H1 (cell line): ENCODE measurements around the gene TFDP3. TPM values are rescaled to one million over a fixed set of nuclear protein-coding genes. Genes with fewer than 3 reads are reported as not detected.

Experiments used
- CTCF ChIA-PET: fragments of 300-600 bp; sonication (Branson Sonifier 250); formaldehyde crosslinking; loops from one replicate; lab custom pipeline; 2021; ENCODE audit not compliant: partially characterized antibody; lab: Charles Lee
- POLR2A ChIA-PET: fragments of 300-600 bp; sonication (Branson Sonifier 250); formaldehyde crosslinking; loops from one replicate; lab custom pipeline; 2021; ENCODE audit warnings: inconsistent platforms; ENCODE audit not compliant: partially characterized antibody; lab: Charles Lee
- DNase-seq, 2 experiments: peaks; one replicate each; pipeline versions ENCODE4 v3.0.0 to v3.0.0-alpha.2; 2010 to 2022; ENCODE audit warnings: low spot score in 2 of 2, low read depth in 1 of 2, mixed read lengths in 1 of 2
- FAIRE-seq: peaks from 2 replicates; lab custom pipeline; 2011; peaks lifted over from hg19 to GRCh38; lab: Jason Lieb, UNC
- H2AFZ ChIP-seq: 2 replicates; pipeline ENCODE4 v1.8.1; 2012; ENCODE audit warnings: low read length, inconsistent platforms
- H2AK5ac ChIP-seq: 2 replicates; pipeline ENCODE4 v1.6.1; 2013; ENCODE audit warnings: low read depth, low read length
- H2BK120ac ChIP-seq: replicated peaks from 2 replicates; pipeline ENCODE3; 2013; ENCODE audit warnings: low read depth, low read length, inconsistent platforms
- H2BK12ac ChIP-seq: 2 replicates; pipeline ENCODE4 v1.6.1; 2013; ENCODE audit warnings: low read depth, low read length
- H2BK15ac ChIP-seq: 2 replicates; pipeline ENCODE4 v1.6.1; 2013; ENCODE audit warnings: low read length
- H2BK20ac ChIP-seq: 2 replicates; pipeline ENCODE4 v1.6.1; 2013; ENCODE audit warnings: low read length
- H2BK5ac ChIP-seq: 2 replicates; pipeline ENCODE4 v1.6.1; 2013; ENCODE audit warnings: low read depth, low read length
- H3K14ac ChIP-seq: 2 replicates; pipeline ENCODE4 v1.6.1; 2013; ENCODE audit warnings: inconsistent platforms; ENCODE audit not compliant: insufficient read length
- H3K18ac ChIP-seq: 2 replicates; pipeline ENCODE4 v1.6.1; 2013; ENCODE audit warnings: low read length; ENCODE audit errors: extremely low read depth
- H3K23ac ChIP-seq: 2 replicates; pipeline ENCODE4 v1.6.1; 2013; ENCODE audit warnings: inconsistent platforms; ENCODE audit not compliant: insufficient read length
- H3K23me2 ChIP-seq: 2 replicates; pipeline ENCODE4 v1.6.1; 2013; ENCODE audit warnings: low read depth, low read length
- H3K27ac ChIP-seq: 2 replicates; pipeline ENCODE4 v1.6.1; 2011; ENCODE audit warnings: low read depth, low read length, inconsistent platforms
- H3K27me3 ChIP-seq, 4 experiments: replicated peaks in 1 of 4; 1 replicate in 1 of 4; 2 replicates in 3 of 4; pipeline versions ENCODE4 v1.6.1 to v1.8.1; 2011 to 2013; ENCODE audit warnings: low read length in 3 of 4, mild to moderate bottlenecking in 3 of 4, inconsistent platforms in 2 of 4, mixed read lengths in 2 of 4, moderate library complexity in 1 of 4; ENCODE audit not compliant: control insufficient read depth in 3 of 4, insufficient read depth in 3 of 4; ENCODE audit errors: extremely low read depth in 1 of 4
- H3K36me3 ChIP-seq, 4 experiments: 2 replicates each; pipeline versions ENCODE4 v1.6.1 to v1.8.1; 2011 to 2013; ENCODE audit warnings: mild to moderate bottlenecking in 4 of 4, low read length in 3 of 4, moderate library complexity in 2 of 4, control low read depth in 1 of 4, inconsistent platforms in 1 of 4; ENCODE audit not compliant: insufficient read depth in 4 of 4, control insufficient read depth in 2 of 4
- H3K4ac ChIP-seq: replicated peaks from 2 replicates; pipeline ENCODE3; 2013; ENCODE audit warnings: low read length, low read depth, mixed read lengths, inconsistent platforms; ENCODE audit not compliant: insufficient read length
- H3K4me1 ChIP-seq, 4 experiments: replicated peaks in 1 of 4; 1 replicate in 1 of 4; 2 replicates in 3 of 4; pipeline versions ENCODE4 v1.6.1 to v1.8.1; 2011 to 2013; ENCODE audit warnings: low read length in 3 of 4, inconsistent platforms in 2 of 4, mixed read lengths in 1 of 4; ENCODE audit not compliant: insufficient read depth in 4 of 4, control insufficient read depth in 3 of 4
- H3K4me2 ChIP-seq, 2 experiments: 2 replicates each; pipeline versions ENCODE4 v1.6.1 to v1.8.1; 2011 to 2013; ENCODE audit warnings: low read depth in 2 of 2, low read length in 2 of 2, control low read depth in 1 of 2, inconsistent platforms in 1 of 2, mild to moderate bottlenecking in 1 of 2; ENCODE audit not compliant: insufficient read depth in 1 of 2
- H3K4me3 ChIP-seq, 4 experiments: fragments of 200-600, 300-600 bp in 1 of 4; sonication (generic), shearing (Covaris generic), sonication (Bioruptor Twin) in 1 of 4; 2 replicates each; pipeline versions ENCODE4 v1.5.1 to v1.8.1; 2011 to 2016; ENCODE audit warnings: low read length in 4 of 4, low read depth in 3 of 4, control low read depth in 2 of 4, inconsistent platforms in 2 of 4, mild to moderate bottlenecking in 2 of 4, mixed read lengths in 1 of 4, moderate library complexity in 1 of 4; ENCODE audit not compliant: insufficient read depth in 2 of 4; ENCODE audit errors: extremely low read depth in 1 of 4
- H3K56ac ChIP-seq: replicated peaks from 2 replicates; pipeline ENCODE3; 2013; ENCODE audit warnings: low read depth, mild to moderate bottlenecking, mixed read lengths, low read length, inconsistent platforms; ENCODE audit not compliant: insufficient read length
- H3K79me1 ChIP-seq: 2 replicates; pipeline ENCODE4 v1.6.1; 2013; ENCODE audit warnings: low read depth, low read length, control low read depth
- H3K79me2 ChIP-seq, 2 experiments: 2 replicates each; pipeline versions ENCODE4 v1.6.1 to v1.8.1; 2012 to 2013; ENCODE audit warnings: low read length in 2 of 2, mild to moderate bottlenecking in 2 of 2, inconsistent platforms in 1 of 2; ENCODE audit not compliant: insufficient read depth in 2 of 2, control insufficient read depth in 1 of 2
- H3K9ac ChIP-seq, 4 experiments: replicated peaks in 1 of 4; 1 replicate in 1 of 4; 2 replicates in 3 of 4; pipeline versions ENCODE4 v1.6.1 to v1.8.1; 2011 to 2013; ENCODE audit warnings: low read depth in 3 of 4, low read length in 3 of 4, control low read depth in 2 of 4, mild to moderate bottlenecking in 2 of 4, moderate library complexity in 2 of 4, inconsistent platforms in 1 of 4; ENCODE audit errors: extremely low read depth in 1 of 4
- H3K9me3 ChIP-seq, 2 experiments: 2 replicates each; pipeline versions ENCODE4 v1.6.1 to v1.8.1; 2012 to 2013; ENCODE audit warnings: mild to moderate bottlenecking in 2 of 2, moderate library complexity in 2 of 2, control low read depth in 1 of 2, inconsistent platforms in 1 of 2, low read depth in 1 of 2, low read length in 1 of 2, mixed read lengths in 1 of 2; ENCODE audit not compliant: insufficient read depth in 2 of 2
- H4K20me1 ChIP-seq, 2 experiments: replicated peaks in 1 of 2; 2 replicates each; pipeline versions ENCODE3 to v1.8.1; 2011 to 2013; ENCODE audit warnings: inconsistent platforms in 2 of 2, low read length in 2 of 2, mild to moderate bottlenecking in 1 of 2; ENCODE audit not compliant: insufficient read depth in 2 of 2, control insufficient read depth in 1 of 2
- H4K5ac ChIP-seq: 2 replicates; pipeline ENCODE4 v1.6.1; 2013; ENCODE audit warnings: low read length, low read depth, mixed read lengths, inconsistent platforms; ENCODE audit not compliant: insufficient read length
- H4K8ac ChIP-seq: 2 replicates; pipeline ENCODE4 v1.8.0; 2013; ENCODE audit warnings: mild to moderate bottlenecking, moderate library complexity, low read length, inconsistent platforms; ENCODE audit not compliant: insufficient read depth; ENCODE audit errors: extremely low read depth
- H4K91ac ChIP-seq: replicated peaks from 2 replicates; pipeline ENCODE3; 2013; ENCODE audit warnings: low read length, mixed read lengths, inconsistent platforms; ENCODE audit not compliant: insufficient read length
- CHD2 ChIP-seq: IDR thresholded peaks from 2 replicates; pipeline ENCODE4 v1.6.1; 2012; ENCODE audit warnings: low read length, improper control_type of control experiment
- CTBP2 ChIP-seq: IDR thresholded peaks from 2 replicates; pipeline ENCODE4 v1.7.0; 2011; ENCODE audit warnings: borderline replicate concordance, mild to moderate bottlenecking, moderate library complexity, mixed read lengths, low read length; ENCODE audit not compliant: insufficient read depth, insufficient read length
- JUN ChIP-seq: IDR thresholded peaks from 2 replicates; pipeline ENCODE4 v1.6.1; 2011; ENCODE audit warnings: low read depth, mild to moderate bottlenecking, improper control_type of control experiment, low read length
- JUND ChIP-seq: IDR thresholded peaks from 2 replicates; pipeline ENCODE4 v1.6.1; 2011; ENCODE audit warnings: mild to moderate bottlenecking, improper control_type of control experiment, low read length
- RXRA ChIP-seq: IDR thresholded peaks from 2 replicates; pipeline ENCODE4 v1.6.1; 2011; ENCODE audit warnings: low read depth, mild to moderate bottlenecking, low read length, moderate library complexity; ENCODE audit not compliant: insufficient read depth
- SP1 ChIP-seq: IDR thresholded peaks from 2 replicates; pipeline ENCODE4 v1.6.1; 2011; ENCODE audit warnings: low read depth, low read length
- TEAD4 ChIP-seq: IDR thresholded peaks from 2 replicates; pipeline ENCODE4 v1.6.1; 2012; ENCODE audit warnings: low read depth, low read length, inconsistent platforms, mixed read lengths
- WGBS, 2 experiments: shearing (Covaris generic) in 1 of 2; methylation state at CpG; one replicate each; pipeline versions ENCODE4 v1.1.6 to v1.1.7; 2013 to 2015; ENCODE audit warnings: low lambda C conversion rate in 2 of 2, mixed read lengths in 2 of 2, inconsistent platforms in 1 of 2, low coverage in 1 of 2, missing lambda C conversion rate in 1 of 2; ENCODE audit not compliant: insufficient replicate concordance in 2 of 2, insufficient coverage in 1 of 2, insufficient read length in 1 of 2; ENCODE audit errors: extremely low coverage in 1 of 2, missing lambda C conversion rate in 1 of 2; 5-methylcytosine and 5-hydroxymethylcytosine counted together
- polyA plus RNA-seq, 7 experiments: library from polyadenylated mRNA; depleted of rRNA in 3 of 7; stranded (reverse) in 5 of 7; unstranded in 2 of 7; fragments of >200 nt in 5 of 7; fragments of 200-250 nt in 2 of 7; gene quantifications; 1 replicate in 5 of 7; 2 replicates in 1 of 7; 4 replicates in 1 of 7; pipeline versions ENCODE4 v1.2.1 to v1.2.3, GENCODE V29; 2011 to 2013; ENCODE audit warnings: missing spikeins in 2 of 7, mixed read lengths in 2 of 7
- total RNA-seq: library from RNA; stranded (reverse); fragmentation: NEBNext Ultra II Directional; extraction: Animal tissue kit (Norgen Biotek cat#: 25700); gene quantifications from 2 replicates; pipeline ENCODE4 v1.2.1, GENCODE V29; 2021
- TF ChIP-seq, protein P1 (sequence below): IDR thresholded peaks from 2 replicates; pipeline ENCODE4 v1.6.1; 2012; ENCODE audit warnings: inconsistent platforms

The TFDP3 gene
- total and polyA plus RNA-seq, 2 of the 8 experiments (the other 6 are each of a cell fraction or from before 2014, with no cell fraction given): not detected

DNA sequence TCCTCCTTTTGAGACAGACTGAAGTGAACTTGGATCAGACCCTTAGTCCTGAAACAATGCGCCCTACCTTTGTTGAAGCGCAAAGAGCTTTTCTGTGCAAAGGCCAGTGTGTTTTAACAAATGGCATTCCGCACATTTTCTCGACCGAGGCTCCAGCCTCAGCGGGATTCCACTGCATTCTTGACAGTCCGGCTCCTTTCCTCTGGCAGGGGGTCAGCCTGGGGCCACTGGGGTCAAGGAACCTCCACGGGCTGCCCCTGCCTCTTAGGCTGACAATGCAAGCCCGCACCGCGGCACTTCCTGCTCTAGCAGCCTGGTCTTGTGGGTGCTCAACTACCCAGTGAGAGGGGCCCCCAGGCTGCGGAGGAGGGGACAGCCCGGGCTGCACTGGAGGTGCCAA lies 47.2 kb upstream of the TFDP3 start:
- no peak for TF ChIP-seq JUN
- TF ChIP-seq SP1: 0 out of 2 replicates have a peak, but pooled peaks have one; percentile 54
- TF ChIP-seq CTBP2: peak; percentile 61
- TF ChIP-seq CHD2: 0 out of 2 replicates have a peak, but pooled peaks have one; percentile 13
- TF ChIP-seq, protein P1, sequence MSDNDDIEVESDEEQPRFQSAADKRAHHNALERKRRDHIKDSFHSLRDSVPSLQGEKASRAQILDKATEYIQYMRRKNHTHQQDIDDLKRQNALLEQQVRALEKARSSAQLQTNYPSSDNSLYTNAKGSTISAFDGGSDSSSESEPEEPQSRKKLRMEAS: no peak
- peak; percentile 97 for TF ChIP-seq RXRA
- TF ChIP-seq TEAD4: peak; percentile 92
- no peak for TF ChIP-seq JUND
- H3K36me3 ChIP-seq: no peaks in the 10 kb centered on the region
- peak overlapping the region; percentile 30 to 47 for H3K4me2 ChIP-seq
- no peak overlapping the region for H3K56ac ChIP-seq
- peaks cover 1 to 11% (median 5%) of the 10 kb centered on the region in 4 experiments; a peak in 6 of 7 replicates for H3K4me1 ChIP-seq
- ChIA-PET POLR2A (interaction anchor here (0.8 to 1.6 kb wide), 2 partner anchors 14 to 433 kb away, joined by 3 read pairs; no protein-coding TSS in a partner anchor), CTCF (interaction anchor here (0.7 kb wide), 1 partner anchor 674 kb away, joined by 3 read pairs; no protein-coding TSS in a partner anchor)
- H3K27me3 ChIP-seq: no peaks in the 10 kb centered on the region
- H2AK5ac ChIP-seq: no peak overlapping the region
- H2BK120ac ChIP-seq: no peak overlapping the region
- no peak overlapping the region for H2AFZ ChIP-seq
- no peaks in the 10 kb centered on the region for H3K79me1 ChIP-seq
- H3K79me2 ChIP-seq: no peaks in the 10 kb centered on the region
- peak overlapping the region in 1 of 4 experiments; percentile 37; a peak in 1 of 8 replicates for H3K4me3 ChIP-seq
- no peak overlapping the region for H3K23ac ChIP-seq
- WGBS, 2 experiments: 3% methylated on average over 13 of the region's 13 CpGs; no CpG with 5 or more reads in 1 of the 2 experiments
- H3K9ac ChIP-seq: no peak overlapping the region
- no peak overlapping the region for H2BK5ac ChIP-seq
- H3K23me2 ChIP-seq: no peaks in the 10 kb centered on the region
- DNase-seq: peak; percentile 66 to 71
- H3K18ac ChIP-seq: no peak overlapping the region
- no peak overlapping the region for H4K5ac ChIP-seq
- no peak overlapping the region for H4K91ac ChIP-seq
- H2BK15ac ChIP-seq: no peak overlapping the region
- H3K9me3 ChIP-seq: no peaks in the 10 kb centered on the region
- H3K14ac ChIP-seq: no peak overlapping the region
- H2BK20ac ChIP-seq: no peak overlapping the region
- no peaks in the 10 kb centered on the region for H4K20me1 ChIP-seq
- no peak for FAIRE-seq
- peak overlapping the region; percentile 68; the same call in 1 of the 2 replicates for H4K8ac ChIP-seq
- no peak overlapping the region for H3K4ac ChIP-seq
- no peak overlapping the region for H2BK12ac ChIP-seq
- H3K27ac ChIP-seq: no peak overlapping the region; the same call in 1 of the 2 replicates
